ENCODE measurements around the gene ZBTB12.
A peak's percentile ranks its signal among the peaks of the same experiment; 100 is the strongest.

The ZBTB12 gene, protein sequence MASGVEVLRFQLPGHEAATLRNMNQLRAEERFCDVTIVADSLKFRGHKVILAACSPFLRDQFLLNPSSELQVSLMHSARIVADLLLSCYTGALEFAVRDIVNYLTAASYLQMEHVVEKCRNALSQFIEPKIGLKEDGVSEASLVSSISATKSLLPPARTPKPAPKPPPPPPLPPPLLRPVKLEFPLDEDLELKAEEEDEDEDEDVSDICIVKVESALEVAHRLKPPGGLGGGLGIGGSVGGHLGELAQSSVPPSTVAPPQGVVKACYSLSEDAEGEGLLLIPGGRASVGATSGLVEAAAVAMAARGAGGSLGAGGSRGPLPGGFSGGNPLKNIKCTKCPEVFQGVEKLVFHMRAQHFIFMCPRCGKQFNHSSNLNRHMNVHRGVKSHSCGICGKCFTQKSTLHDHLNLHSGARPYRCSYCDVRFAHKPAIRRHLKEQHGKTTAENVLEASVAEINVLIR

DNA sequence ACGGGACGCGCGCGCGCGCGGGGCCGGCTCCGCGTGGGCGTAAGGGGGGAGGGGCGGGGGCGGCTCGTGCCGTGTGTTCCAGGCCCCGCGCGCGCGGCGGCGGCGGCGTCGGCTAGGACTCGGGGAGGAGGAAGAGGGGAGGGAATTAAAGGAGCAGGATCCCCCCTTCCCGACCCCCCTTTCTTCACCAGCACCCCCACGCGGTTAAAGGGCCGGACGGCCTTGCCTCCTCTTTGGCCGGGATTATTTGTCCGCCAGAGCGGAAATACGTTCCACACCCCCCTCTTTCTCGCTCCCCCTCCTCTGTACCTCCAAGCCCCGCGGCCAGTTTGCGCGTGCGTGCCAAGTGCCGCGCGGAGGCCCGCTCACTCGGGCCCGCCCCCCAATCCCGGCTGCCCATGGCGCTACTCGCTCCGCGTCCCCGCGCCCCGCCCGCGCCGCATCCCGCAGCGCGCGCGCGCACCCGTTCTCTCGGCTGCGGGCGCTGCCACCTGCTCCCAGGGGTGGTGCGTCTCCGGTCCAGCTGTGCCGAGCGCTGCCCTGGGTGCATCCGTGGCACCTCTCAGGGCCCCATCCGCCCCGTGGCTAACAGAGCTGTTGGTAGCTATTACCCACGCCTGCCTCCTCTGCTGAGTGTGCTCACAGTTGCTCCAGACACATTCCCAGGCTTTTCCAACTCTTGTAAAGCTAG is at the start of gene ZBTB12:
Gene ZBTB12 (minus strand): TSS at position 134 of the 691 bp plus-strand sequence. CDS start 781 bp downstream, outside the sequence.
- Mint-ChIP-seq H3K27me3 (no peaks in the 10 kb centered on the region), H3K27ac (peak within 1 kb of the TSS; percentile 73), H3K4me1 (peaks cover 31% of the 10 kb centered on the region), H3K4me3 (peak within 1 kb of the TSS; percentile 92), H3K9me3 (no peaks in the 10 kb centered on the region), H3K36me3 (no peaks in the 10 kb centered on the region)
- peak; percentile 78 for ATAC-seq

GRCh38 chr6:31949926-31950548 is 48.2 kb upstream of the ZBTB12 start:
- Mint-ChIP-seq H3K27me3 (peaks cover 7% of the 10 kb centered on the region), H3K4me3 (no peak overlapping the region), H3K36me3 (peaks cover 25% of the 10 kb centered on the region), H3K27ac (no peak overlapping the region), H3K4me1 (peaks cover 7% of the 10 kb centered on the region), H3K9me3 (no peaks in the 10 kb centered on the region)
- no peak for ATAC-seq

DNA sequence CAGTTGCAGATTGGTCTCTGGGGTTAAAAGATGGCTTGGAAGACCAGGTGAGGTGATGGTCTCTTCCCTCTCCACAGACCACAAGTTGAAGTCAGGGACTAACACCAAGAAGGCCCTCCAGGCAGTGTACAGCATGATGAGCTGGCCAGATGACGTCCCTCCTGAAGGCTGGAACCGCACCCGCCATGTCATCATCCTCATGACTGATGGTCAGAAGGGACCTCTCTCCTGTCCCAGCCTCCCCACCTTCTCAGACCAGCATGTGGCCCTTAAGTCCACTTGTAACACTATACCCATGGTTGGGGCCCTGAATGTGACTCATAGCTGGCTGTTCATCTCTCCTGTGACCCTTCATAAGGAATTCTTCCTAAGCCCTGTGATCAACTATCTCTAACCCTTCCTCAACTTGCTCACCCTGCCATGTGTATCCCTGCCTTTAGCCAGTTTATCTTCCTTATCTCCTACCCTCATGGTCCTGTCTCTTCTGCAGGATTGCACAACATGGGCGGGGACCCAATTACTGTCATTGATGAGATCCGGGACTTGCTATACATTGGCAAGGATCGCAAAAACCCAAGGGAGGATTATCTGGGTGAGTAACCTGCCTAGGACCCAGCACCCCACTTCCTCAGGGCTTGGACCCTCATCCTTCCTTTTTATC is 47.0 kb upstream of the ZBTB12 start:
- peaks cover 7% of the 10 kb centered on the region for H3K4me1 Mint-ChIP-seq
- peaks cover 16% of the 10 kb centered on the region for H3K27me3 Mint-ChIP-seq
- H3K4me3 Mint-ChIP-seq, result no peak overlapping the region
- no peak for ATAC-seq
- peaks cover 13% of the 10 kb centered on the region for H3K36me3 Mint-ChIP-seq
- H3K27ac Mint-ChIP-seq, result no peak overlapping the region
- no peaks in the 10 kb centered on the region for H3K9me3 Mint-ChIP-seq

- Mint-ChIP-seq H3K4me3 (no peak overlapping the region), H3K36me3 (peaks cover 8% of the 10 kb centered on the region), H3K9me3 (no peaks in the 10 kb centered on the region), H3K4me1 (peaks cover 7% of the 10 kb centered on the region), H3K27me3 (peaks cover 22% of the 10 kb centered on the region), H3K27ac (no peak overlapping the region)
- no peak for ATAC-seq
These were observed 46.4 kb upstream of the ZBTB12 start for GRCh38 chr6:31948306-31948705.

- ATAC-seq, result no peak
- Mint-ChIP-seq H3K4me3 (no peak overlapping the region), H3K36me3 (peaks cover 3% of the 10 kb centered on the region), H3K9me3 (no peaks in the 10 kb centered on the region), H3K4me1 (peaks cover 7% of the 10 kb centered on the region), H3K27me3 (peaks cover 26% of the 10 kb centered on the region), H3K27ac (no peak overlapping the region)
These were observed 46.0 kb upstream of the ZBTB12 start for GRCh38 chr6:31947864-31948263.

DNA sequence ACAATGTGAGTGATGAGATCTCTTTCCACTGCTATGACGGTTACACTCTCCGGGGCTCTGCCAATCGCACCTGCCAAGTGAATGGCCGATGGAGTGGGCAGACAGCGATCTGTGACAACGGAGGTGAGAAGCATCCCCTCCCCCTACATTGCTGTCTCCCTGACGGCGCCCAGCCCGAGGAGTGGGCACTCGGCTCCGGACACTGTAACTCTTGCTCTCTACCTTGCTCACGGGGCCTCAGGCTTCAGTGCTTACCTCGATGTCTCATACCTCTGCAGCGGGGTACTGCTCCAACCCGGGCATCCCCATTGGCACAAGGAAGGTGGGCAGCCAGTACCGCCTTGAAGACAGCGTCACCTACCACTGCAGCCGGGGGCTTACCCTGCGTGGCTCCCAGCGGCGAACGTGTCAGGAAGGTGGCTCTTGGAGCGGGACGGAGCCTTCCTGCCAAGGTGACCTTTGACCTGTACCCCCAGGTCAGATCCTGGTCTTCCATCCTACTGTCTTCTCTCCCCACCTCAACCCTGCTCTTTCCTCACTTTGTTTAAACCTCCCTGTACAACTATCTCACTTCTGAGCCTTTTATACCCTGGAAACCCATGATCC is 45.3 kb upstream of the ZBTB12 start:
- ATAC-seq, result no peak
- H3K4me3 Mint-ChIP-seq, result no peak overlapping the region
- H3K27me3 Mint-ChIP-seq, result peaks cover 33% of the 10 kb centered on the region
- no peaks in the 10 kb centered on the region for H3K9me3 Mint-ChIP-seq
- H3K27ac Mint-ChIP-seq, result no peak overlapping the region
- H3K4me1 Mint-ChIP-seq, result peaks cover 7% of the 10 kb centered on the region
- H3K36me3 Mint-ChIP-seq, result no peaks in the 10 kb centered on the region

- H3K4me3 Mint-ChIP-seq, result no peak overlapping the region
- H3K36me3 Mint-ChIP-seq, result no peaks in the 10 kb centered on the region
- H3K4me1 Mint-ChIP-seq, result peaks cover 7% of the 10 kb centered on the region
- no peak for ATAC-seq
- H3K27ac Mint-ChIP-seq, result no peak overlapping the region
- H3K27me3 Mint-ChIP-seq, result peaks cover 36% of the 10 kb centered on the region
- H3K9me3 Mint-ChIP-seq, result no peaks in the 10 kb centered on the region
These were observed 44.5 kb upstream of the ZBTB12 start for GRCh38 chr6:31946370-31946885.

- Mint-ChIP-seq H3K27me3 (peaks cover 36% of the 10 kb centered on the region), H3K4me3 (no peak within 1 kb of the TSS), H3K36me3 (no peaks in the 10 kb centered on the region), H3K9me3 (no peaks in the 10 kb centered on the region), H3K4me1 (peaks cover 7% of the 10 kb centered on the region), H3K27ac (no peak within 1 kb of the TSS)
- no peak for ATAC-seq
These were observed 43.9 kb upstream of the ZBTB12 start, which contains the start of gene CFB for GRCh38 chr6:31945507-31946369. CFB (plus strand) TSS chr6:31946095; CDS start chr6:31946222, 127 bp downstream.

DNA sequence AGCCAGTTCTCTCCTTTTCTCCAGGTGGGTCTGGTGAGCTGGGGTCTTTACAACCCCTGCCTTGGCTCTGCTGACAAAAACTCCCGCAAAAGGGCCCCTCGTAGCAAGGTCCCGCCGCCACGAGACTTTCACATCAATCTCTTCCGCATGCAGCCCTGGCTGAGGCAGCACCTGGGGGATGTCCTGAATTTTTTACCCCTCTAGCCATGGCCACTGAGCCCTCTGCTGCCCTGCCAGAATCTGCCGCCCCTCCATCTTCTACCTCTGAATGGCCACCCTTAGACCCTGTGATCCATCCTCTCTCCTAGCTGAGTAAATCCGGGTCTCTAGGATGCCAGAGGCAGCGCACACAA is 43.2 kb upstream of the ZBTB12 start:
- no peak for ATAC-seq
- Mint-ChIP-seq H3K36me3 (no peaks in the 10 kb centered on the region), H3K27ac (no peak overlapping the region), H3K4me3 (no peak overlapping the region), H3K27me3 (peaks cover 36% of the 10 kb centered on the region), H3K4me1 (peaks cover 7% of the 10 kb centered on the region), H3K9me3 (no peaks in the 10 kb centered on the region)

GRCh38 chr6:31943742-31944141 is 41.9 kb upstream of the ZBTB12 start:
- H3K4me3 Mint-ChIP-seq, result no peak overlapping the region
- ATAC-seq, result no peak
- no peaks in the 10 kb centered on the region for H3K36me3 Mint-ChIP-seq
- H3K4me1 Mint-ChIP-seq, result peaks cover 7% of the 10 kb centered on the region
- H3K9me3 Mint-ChIP-seq, result no peaks in the 10 kb centered on the region
- peaks cover 36% of the 10 kb centered on the region for H3K27me3 Mint-ChIP-seq
- H3K27ac Mint-ChIP-seq, result no peak overlapping the region

DNA sequence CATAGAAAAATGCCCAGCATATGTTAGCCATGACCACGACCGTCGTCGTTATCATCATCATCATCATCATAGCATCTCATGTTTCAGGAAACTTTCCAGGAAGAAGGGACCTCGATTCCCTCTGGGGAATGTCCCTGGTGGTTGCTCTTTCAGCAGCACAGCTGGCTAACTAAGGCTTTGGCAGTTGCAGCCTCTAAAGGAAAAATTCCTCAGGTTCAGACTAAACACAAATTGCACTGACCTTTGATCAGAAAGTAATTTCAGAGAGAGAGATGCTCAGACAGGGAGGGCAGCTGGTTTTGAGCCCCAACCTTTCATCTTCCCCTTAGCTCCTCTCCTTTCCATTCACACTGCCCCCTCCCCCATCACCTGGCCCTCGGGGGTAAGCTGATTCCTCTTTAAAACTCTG is 38.4 kb upstream of the ZBTB12 start:
- Mint-ChIP-seq H3K4me3 (no peak overlapping the region), H3K27me3 (peaks cover 31% of the 10 kb centered on the region), H3K36me3 (no peaks in the 10 kb centered on the region), H3K4me1 (peaks cover 2% of the 10 kb centered on the region), H3K27ac (no peak overlapping the region), H3K9me3 (no peaks in the 10 kb centered on the region)
- ATAC-seq, result no peak

- Mint-ChIP-seq H3K27ac (no peak overlapping the region), H3K4me3 (no peak overlapping the region), H3K27me3 (peaks cover 15% of the 10 kb centered on the region), H3K9me3 (no peaks in the 10 kb centered on the region), H3K4me1 (no peaks in the 10 kb centered on the region), H3K36me3 (no peaks in the 10 kb centered on the region)
- no peak for ATAC-seq
These were observed 33.9 kb upstream of the ZBTB12 start for GRCh38 chr6:31935823-31936222.

- ATAC-seq, result no peak
- no peaks in the 10 kb centered on the region for H3K36me3 Mint-ChIP-seq
- no peak overlapping the region for H3K4me3 Mint-ChIP-seq
- peaks cover 15% of the 10 kb centered on the region for H3K27me3 Mint-ChIP-seq
- H3K9me3 Mint-ChIP-seq, result no peaks in the 10 kb centered on the region
- no peaks in the 10 kb centered on the region for H3K4me1 Mint-ChIP-seq
- no peak overlapping the region for H3K27ac Mint-ChIP-seq
These were observed 33.1 kb upstream of the ZBTB12 start for GRCh38 chr6:31935021-31935420.

DNA sequence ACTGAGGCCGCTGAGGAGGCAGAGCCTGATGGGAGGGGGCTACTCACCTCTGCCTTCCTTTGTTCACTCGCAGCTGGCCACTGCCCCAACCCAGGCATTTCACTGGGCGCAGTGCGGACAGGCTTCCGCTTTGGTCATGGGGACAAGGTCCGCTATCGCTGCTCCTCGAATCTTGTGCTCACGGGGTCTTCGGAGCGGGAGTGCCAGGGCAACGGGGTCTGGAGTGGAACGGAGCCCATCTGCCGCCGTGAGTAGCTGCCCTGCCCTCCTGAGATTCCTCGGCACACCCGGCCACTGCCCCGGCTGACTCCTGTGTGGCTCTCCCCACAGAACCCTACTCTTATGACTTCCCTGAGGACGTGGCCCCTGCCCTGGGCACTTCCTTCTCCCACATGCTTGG is 31.7 kb upstream of the ZBTB12 start:
- Mint-ChIP-seq H3K4me3 (no peak overlapping the region), H3K9me3 (no peaks in the 10 kb centered on the region), H3K4me1 (no peaks in the 10 kb centered on the region), H3K27ac (no peak overlapping the region), H3K27me3 (peaks cover 15% of the 10 kb centered on the region), H3K36me3 (no peaks in the 10 kb centered on the region)
- ATAC-seq, result no peak
